CD4-positive, alpha-beta T cell treated with Interleukin-15 for 4 hours (primary cell): ENCODE results near the gene MCEMP1.

Experiments
- DNase-seq: peaks from one replicate; pipeline ENCODE4 v3.0.0-alpha.2; 2020; ENCODE audit warnings: low spot score

Gene MCEMP1, protein sequence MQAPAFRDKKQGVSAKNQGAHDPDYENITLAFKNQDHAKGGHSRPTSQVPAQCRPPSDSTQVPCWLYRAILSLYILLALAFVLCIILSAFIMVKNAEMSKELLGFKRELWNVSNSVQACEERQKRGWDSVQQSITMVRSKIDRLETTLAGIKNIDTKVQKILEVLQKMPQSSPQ

DNA sequence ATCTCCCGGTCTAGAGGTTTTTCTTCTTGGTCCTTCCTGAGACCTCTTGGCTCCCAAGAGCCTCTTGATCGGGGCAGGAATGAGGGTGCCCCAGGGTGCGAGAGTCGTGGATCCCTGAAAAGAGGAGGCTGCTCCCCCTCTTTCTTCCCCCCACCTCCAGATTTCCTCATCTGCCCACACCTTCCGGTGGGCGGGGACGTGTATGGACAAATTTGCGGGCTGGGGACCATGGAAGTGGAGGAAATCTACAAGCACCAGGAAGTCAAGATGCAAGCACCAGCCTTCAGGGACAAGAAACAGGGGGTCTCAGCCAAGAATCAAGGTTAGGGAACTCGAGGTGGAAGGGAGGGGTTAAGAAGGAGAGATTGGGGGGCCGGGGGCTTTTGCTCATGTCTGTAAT, at the start of gene MCEMP1:
Gene MCEMP1, plus strand, starts transcription at position 237 of the 400 bp plus-strand sequence. Its CDS starts 31 bp downstream, at position 268.
- no peak for DNase-seq

DNA sequence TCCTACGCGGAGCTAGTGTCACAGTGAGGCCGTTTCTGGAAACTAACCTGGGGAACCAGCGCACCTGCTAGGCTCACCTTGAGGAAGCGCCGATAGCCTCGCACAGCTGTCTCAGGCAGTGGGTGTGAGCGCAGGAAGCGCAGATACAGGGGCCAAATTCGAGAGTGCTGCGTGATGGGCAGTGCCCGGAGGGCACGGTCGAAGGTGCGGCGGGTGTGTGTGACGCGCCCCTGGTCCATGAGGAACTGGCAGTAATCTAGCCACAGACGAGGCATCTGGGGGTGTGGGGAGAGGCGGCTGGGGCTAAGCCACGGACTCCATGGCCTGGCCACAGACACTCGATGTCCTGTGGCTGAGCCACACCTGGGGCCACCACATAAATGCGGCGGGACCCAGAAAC, 49.7 kb upstream of the MCEMP1 start:
- DNase-seq = no peak

DNA sequence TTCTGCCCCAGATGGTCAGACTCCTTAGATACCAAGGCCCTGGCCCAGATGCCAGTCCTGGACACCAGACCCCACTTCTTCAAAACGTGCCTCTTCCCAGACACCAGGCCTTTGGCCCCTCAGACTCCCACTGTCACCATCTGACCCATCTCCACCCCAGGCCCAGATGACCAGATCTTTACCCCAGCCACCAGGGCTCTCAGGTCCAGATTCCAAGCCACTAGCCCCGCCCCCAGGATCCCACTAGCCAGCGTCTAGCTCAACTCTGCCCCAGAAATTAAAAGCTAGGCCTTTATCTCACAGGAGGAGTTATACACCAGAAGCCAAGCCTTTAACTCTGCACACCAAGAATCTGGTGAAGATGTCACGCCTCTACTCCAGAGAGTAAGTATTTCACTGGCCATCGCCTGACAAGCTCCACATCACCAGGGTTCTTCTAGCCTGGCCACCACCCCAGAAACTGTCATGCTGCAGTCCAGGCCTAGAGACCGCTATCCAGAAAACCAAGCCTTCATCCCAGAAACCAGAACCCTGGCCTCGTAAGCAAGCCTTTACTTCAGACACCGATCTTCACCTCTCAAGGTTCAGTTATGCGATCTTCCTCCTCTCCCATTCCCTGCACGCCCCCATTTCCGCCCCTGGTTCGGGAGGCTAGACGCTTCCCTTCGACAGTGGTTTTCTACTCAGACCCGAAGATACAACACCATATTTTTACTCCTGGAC, 48.1 kb upstream of the MCEMP1 start:
- no peak for DNase-seq

DNA sequence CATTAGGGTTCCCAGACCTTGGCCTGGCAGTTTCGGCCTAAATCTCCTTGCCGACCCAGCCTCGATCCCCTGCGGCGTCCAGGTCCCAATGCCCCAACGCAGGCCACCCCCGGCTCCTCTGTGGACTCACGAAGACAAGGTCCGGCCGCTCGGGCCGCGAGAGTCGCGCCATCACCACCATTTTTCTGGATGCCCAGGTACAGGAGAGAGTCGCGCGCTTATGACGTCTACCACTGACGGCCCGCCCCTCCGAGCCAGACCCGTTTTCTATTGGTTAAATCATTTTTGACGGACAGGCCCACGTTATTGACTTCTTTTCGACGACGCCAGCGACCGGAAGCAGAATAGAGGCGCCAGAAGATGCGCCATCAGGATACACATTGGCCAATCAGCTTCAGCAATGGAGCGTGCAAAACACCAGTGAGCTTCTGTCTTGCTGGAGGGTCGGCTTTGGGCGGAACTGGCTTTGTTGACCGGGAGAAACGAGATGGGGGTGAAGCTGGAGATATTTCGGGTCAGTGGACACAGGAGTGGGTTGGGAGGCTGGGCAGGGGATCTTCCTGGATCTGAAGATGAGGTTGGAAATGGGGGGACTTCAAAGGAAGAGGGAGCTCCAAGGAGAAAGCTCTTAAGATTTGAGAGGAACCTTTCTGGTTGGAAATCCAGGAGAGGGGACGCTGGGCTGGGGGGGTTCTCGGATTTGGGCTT, 47.4 kb upstream of the MCEMP1 start, which contains the start of the genes PET100 and XAB2:
Gene PET100, plus strand, starts transcription at position 447 of the 708 bp plus-strand sequence. Its CDS starts 41 bp downstream, at position 488.
Gene XAB2, minus strand, starts transcription at position 199 of the 708 bp plus-strand sequence. Its CDS starts 18 bp downstream, at position 181.
- DNase-seq = peak; percentile 98

DNA sequence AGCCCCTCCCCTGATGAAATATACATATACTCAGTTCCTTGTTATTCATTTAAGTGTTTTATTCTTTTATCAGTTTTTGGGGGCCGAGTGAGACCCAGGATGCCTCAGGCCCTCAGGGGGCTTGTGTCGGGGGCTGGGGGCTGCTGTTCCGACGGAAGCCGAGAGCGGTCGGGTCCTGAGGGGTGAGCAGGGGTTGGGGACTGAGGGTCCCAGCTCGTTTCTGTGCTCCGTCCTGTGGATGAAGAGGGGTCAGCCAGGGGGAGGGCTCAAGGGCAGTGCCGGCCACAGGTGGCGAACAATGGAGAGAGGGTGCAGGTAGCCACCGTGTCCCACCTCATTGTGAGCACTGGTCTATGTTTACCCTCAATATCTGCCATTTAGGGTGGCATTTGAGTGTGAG, 45.3 kb upstream of the MCEMP1 start:
- no peak for DNase-seq

DNA sequence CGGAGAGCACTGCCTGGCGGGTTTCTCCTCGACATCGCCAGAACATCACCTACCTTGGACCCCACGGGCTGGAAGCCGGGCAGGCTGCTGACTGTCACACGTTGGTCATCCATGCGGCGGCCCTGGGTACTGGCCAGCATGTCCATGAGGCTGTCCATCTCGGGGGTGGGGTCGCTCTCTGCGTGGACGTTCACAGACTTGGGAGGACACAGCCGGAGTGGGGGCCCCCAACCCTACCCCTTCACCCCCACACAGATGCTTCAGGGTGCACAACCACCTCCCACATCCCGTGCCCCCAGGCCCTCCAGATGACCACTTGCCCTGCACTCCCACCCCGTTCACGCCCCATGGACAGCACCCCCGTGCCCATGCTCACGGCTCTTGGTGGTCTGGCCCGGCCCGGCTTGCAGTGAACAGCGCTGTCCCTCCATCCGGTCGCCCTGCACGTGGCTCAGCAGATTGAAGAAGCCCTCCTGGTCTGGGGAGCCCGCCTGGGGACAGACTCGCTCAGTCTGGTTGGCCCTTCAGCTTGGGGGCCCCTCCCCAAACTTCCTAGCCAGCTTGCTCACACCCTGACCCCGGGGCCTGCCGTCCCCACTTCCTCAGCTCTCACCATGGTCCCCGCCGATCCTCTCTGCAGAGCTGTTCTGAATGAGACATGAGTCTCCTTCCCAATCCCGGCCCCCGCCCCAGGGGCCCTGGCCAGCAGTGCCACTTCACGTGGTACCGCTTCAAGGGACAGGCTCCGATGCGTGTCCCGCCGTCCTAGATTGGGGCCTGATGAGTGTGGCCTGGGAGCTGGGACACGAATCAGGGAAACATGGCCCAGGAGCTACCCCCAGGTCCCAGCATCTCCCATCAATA, 44.3 kb upstream of the MCEMP1 start:
- no peak for DNase-seq

DNA sequence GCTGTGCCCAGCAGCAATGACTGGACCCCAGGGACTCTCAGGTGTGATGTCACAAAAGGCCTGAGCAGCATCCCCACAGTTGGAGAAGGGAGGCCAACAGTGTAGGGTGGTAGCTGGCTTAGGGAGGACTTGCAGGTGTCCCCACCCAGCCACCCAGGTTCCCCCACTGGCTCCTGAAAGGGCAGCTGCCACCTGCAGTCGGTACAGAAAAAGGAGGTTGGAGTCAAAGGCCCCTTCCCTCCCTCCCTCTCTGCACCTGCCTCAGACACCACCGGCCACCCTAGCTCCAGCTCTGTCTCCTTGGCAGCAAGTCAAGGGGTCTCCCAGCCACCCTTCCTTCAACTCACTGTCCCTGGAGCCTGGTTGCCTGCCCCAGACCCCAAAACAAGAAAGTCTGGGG, 43.2 kb upstream of the MCEMP1 start, which contains the start of gene PCP2:
Gene PCP2, minus strand, starts transcription at position 22 of the 400 bp plus-strand sequence. CDS start 262 bp downstream, outside the sequence.
- DNase-seq = no peak

DNA sequence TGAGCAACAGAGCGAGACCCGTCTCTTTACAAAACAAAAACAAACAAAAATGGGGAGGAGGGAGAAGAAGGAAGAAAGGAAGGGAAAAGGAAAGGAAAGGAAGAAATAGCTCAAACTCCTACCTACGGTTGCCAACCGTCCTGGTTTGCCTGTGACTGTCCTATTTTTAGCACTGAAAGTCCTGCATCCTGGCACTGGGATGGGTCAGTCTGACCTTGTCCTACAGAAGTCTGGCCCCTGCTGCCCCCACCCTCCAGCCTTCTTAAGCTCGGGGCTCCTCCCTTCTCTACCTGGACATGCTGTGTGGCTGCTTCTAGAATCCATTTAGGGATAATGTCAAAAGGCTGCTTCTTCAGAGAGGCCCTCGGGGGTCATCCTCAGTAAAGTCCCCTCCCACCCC, 41.2 kb upstream of the MCEMP1 start:
- DNase-seq = no peak

DNA sequence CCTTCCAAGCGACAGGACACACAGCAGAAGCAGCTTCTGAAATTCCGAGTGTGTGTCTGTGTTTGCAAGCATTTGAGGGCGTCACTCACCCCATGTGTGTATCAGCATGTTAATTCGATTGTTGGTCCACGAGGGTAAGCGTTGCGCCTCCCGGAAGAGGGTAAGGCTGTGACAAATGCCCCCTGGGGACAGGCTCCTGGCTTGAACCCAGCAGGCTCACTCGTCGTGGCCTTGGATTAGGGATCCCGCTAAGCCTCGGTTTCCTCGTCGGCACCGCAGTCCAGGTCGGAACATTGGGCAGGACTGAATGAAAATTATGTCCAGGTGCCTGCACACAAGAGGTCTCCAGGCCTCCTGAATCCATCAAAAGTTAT, 40.6 kb upstream of the MCEMP1 start:
- DNase-seq = no peak

DNA sequence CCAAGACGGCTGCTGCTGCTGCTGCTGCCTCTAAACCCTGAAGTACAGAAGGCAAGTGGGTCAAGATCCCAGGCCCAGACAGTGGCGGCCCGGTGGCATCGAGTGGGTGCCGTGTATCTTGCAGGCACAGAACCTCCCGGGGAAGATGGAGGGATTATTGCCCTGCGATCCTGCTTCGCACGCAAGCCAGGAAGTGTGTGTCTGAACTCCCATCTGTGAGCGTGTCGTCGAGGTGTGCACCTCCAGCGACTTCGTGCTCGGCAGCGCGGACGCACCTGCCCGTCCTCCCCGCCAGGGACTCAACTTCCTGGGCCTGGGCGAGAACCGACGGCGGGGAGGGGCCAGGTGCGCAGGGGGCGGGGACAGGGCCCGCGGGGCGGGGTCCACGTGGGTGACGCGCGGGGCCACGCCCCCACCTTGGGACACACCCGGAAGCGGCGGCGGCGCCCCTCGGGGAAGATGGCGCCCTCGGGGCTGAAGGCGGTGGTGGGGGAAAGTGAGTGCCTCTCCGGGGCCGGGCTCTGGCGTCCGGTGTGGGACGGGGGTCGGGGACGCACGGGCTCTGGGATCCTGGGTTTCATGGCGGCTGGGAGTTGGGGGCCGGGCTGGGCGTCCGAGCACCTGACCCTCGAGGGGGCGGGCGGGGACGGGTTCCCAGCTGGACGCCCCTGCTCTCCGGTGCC, 40.1 kb upstream of the MCEMP1 start, which contains the start of gene STXBP2:
Gene STXBP2, plus strand, starts transcription at position 420 of the 683 bp plus-strand sequence. Its CDS starts 40 bp downstream, at position 460.
- peak; percentile 95 for DNase-seq

DNA sequence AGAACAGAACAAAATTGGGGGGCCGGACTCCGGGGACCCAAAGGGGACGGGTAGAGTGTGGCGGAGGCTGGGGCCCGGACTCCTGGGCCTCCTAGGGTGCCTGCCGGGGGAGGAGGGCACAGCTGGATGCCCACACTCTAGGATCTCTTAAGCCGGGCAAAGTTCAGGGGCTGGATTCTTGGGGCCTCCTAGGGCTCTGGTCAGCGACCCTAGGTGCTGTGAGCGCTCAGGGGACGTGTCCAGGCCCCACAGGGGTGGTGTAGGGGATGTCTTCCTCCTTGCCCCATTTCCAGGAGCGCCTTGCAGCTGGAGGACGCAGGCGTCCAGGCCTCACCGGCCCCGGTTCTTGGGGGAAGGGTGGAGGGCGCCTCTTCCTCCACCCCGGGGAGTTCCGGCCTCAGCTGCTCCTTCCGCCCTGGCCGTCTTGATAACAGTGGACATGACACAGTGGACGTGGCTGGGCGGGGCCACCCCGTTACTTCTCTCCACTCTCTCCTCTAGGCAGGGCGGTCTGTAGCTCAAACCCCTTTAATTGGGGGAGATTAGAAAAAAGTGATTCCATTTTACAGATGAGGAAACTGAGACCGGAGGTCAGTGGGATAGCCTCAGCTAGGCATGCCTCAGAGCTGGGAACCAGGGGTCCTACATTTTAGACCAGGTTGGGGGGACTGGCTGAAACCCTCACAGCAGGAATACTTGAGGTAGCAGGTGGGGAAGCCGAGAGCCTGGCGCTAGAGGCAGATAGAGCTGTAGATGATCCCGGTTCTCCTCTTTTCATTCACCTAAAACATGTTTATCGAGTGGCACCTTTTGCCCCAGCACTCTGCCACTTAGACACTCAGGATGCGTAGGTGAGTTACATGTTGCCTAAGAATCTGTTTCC, 39.3 kb upstream of the MCEMP1 start:
- DNase-seq = no peak

DNA sequence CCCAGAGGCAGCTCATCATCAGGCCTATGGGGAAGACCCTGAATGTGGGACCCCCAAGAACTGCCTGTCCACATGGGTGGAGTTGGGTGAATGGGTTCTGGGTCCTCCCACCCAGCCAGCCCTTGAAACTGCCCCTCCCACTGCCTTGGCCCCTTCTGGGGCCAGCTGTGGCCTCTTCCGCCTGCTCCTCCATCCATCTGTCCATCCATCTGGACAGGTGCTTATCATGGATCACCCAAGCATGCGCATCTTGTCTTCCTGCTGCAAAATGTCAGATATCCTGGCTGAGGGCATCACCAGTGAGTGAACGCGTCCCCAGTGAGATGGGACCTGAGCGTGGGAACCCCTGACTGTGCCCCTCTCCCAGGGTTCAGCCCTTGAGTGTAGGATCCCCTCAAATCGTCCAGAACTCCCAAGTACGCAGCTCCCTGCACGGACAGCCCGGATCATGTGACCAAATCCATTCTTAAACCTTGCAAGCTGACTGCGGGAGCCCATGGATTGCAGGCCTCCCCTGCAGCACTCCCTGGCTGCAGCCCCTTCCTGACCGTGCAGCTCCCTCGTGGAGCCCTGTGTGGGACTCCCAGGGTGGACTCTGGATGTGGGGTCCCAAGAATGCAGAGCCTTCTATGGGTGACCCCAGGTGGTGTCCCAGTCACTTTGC, 38.0 kb upstream of the MCEMP1 start:
- no peak for DNase-seq

DNA sequence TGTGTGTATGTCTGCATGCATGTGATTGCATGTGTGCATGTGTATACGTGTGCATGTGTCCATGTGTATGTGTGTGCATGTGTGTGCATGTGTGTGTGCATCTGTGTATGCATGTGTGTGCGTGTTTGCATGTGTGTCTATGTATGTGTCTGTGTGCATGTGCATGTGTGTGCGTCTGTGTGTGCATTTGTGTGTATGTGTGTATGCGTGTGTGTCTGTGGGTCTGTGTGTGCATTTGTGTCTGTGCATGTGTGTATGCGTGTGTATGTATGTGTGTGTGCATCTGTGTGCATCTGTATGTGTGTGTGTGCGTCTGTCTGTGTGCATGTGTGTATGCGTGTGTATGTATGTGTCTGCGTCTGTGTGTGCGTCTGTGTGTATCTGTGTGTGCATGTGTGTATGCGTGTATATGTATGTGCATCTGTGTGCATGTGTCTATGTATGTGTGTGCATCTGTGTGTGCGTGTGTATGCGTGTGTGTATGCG, 37.0 kb upstream of the MCEMP1 start:
- no peak for DNase-seq

DNA sequence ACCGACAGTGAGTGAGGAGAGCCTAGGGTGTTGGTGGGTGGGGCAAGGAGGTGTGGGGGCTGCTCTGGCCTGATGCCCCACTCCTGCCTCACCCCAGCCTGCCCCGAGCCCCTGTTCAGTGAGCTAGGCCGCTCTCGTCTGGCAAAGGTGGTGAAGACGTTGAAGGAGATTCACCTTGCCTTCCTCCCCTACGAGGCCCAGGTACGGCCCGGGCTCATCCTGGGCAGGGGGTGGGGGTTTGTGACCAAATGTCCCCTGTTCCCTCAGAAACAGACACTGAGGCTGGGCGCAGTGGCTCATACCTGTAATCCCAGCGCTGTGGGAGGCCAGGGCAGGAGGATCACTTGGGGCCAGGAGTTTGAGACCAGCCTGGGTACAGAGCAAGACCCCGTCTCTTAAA, 36.1 kb upstream of the MCEMP1 start:
- DNase-seq = no peak

DNA sequence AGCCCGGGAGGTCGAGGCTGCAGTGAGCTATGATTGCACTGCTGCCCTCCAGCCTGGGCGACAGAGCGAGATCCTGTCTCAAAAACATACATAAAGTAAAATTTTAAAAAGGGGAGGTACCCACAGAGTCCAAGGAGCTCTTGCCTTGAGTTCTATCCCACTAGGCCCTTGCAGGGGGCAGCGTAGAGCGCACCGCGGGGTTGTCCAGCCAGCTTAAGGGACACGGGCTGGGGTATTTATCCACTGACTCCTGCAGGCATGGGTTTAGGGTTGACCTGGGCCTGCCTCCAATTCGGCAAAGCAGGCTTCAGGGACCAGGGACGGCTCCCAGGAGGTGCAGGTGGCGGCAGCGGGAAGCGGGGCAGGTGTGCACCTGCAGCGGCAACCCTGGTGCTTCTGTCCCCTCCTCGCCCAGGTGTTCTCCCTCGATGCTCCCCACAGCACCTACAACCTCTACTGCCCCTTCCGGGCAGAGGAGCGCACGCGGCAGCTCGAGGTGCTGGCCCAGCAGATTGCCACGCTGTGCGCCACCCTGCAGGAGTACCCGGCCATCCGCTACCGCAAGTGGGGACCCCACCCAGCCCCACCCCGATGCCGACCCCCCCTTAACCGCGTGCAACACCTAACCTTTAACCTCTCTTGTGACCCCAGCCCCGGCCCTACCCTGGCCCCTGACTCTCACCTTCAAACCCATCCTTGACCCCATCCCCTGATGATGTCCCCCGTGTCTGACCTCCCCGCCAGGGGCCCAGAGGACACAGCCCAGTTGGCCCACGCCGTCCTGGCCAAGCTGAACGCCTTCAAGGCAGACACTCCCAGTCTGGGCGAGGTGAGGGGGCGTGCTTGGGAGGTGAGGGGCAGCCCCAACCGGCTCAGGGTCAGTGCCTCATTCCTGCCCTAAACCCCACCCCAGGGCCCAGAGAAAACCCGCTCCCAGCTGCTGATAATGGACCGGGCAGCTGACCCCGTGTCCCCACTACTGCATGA, 35.3 kb upstream of the MCEMP1 start:
- no peak for DNase-seq

DNA sequence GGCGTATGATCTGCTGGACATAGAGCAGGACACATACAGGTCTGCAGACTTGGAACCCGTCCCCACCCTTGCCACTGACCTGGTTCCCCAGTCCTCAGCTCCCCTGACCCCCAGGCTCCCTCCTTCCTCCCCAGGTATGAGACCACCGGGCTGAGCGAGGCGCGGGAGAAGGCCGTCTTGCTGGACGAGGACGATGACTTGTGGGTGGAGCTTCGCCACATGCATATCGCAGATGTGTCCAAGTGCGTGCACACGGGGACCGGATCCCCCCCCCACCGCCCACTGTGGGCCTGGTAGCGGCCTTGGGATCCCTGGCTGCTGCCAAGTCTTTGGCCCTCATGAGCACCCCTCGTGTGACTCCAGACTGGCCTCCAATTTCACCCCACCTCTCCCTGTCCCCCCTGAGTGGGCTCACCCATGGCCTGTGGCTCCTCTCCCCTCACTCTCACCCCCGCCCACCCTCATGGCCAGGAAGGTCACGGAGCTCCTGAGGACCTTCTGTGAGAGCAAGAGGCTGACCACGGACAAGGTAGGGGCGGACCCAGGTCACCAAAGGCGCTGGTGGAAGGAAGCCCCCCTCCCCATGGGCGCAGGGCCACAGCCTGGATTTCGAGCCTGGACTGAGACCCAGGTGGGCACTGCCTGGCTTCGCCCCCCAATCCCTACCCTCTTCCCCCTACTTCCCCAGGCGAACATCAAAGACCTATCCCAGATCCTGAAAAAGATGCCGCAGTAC, 34.4 kb upstream of the MCEMP1 start:
- DNase-seq = no peak

DNA sequence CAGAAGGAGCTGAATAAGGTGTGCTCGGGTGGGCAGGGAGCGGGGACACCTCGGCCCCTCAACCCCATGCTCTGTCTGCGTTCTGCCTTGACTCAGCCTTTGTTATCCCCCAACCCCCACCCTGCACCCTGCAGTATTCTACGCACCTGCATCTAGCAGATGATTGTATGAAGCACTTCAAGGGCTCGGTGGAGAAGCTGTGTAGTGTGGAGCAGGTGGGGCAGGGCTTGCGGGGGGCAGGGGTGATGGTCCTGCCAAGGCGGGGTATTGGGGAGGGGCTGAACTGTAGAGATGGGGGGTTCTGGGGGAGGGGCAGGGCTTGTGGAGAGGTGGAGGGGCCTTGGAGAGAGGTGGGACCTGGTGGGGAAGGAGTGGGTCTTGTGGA, 33.9 kb upstream of the MCEMP1 start:
- DNase-seq = no peak
